ENCODE data around the gene MACF1.

DNA sequence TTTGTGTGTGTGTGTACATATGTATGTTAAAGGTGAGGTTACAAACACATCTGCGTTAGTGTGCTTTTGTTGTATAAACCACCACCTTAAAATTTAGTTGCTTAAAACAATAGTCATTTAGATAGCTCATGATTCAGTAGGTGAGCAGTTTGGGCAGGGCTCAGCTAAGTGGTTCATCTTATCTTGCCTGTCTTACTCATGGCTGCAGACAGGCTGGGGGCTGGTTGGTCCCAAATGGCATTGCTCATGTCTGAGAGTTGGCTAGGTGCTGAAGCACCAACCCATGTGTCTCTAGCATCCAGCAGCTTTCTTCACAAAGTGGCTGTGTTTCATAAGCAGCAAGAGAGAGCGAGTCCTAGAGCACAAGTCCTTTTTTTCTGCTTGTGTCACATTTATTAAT lies 91.4 kb downstream of the MACF1 start:
- TF ChIP-seq CTCF (conservative IDR thresholded peaks at IDR 0.05; ENCODE audit: low read depth, low read length) (no peak), EZH2 (IDR thresholded peaks at IDR 0.05; ENCODE audit: borderline replicate concordance, low read depth, low read length, poor library complexity, severe bottlenecking) (no peak)

Data from A673 (cell line).